HEK293 (cell line): ENCODE results near the gene AIF1L.

Source experiments
- CTCF ChIA-PET: fragments of 350-600 bp; formaldehyde crosslinking; extraction: SDS; loops from one replicate; lab custom pipeline; 2021; ENCODE audit warnings: antibody characterized with exemption; lab: Yijun Ruan, JAX
- POLR2A ChIA-PET: fragments of 300-600 bp; formaldehyde crosslinking; extraction: SDS; loops from one replicate; lab custom pipeline; 2020; ENCODE audit warnings: antibody characterized with exemption, inconsistent platforms; lab: Yijun Ruan, JAX
- H3K27ac ChIP-seq: fragments of 200-500 bp; sonication (Bioruptor generic); 2 replicates; pipeline ENCODE4 v1.5.1; 2014; ENCODE audit warnings: low read depth, low read length, control low read depth, inconsistent platforms; ENCODE audit errors: extremely low read depth
- H3K36me3 ChIP-seq, 2 experiments: fragments of 200-500 bp in 1 of 2; sonication (Bioruptor generic) in 1 of 2; 1 replicate in 1 of 2; 2 replicates in 1 of 2; pipeline ENCODE4 v1.5.1; 2014 to 2017; ENCODE audit warnings: inconsistent platforms in 2 of 2, low read length in 2 of 2; ENCODE audit not compliant: control insufficient read depth in 2 of 2, insufficient read depth in 1 of 2
- H3K4me1 ChIP-seq: fragments of 200-500 bp; sonication (Bioruptor generic); 2 replicates; pipeline ENCODE4 v1.5.1; 2014; ENCODE audit warnings: mild to moderate bottlenecking, low read length, inconsistent platforms; ENCODE audit not compliant: control insufficient read depth, insufficient read depth
- H3K4me3 ChIP-seq: 2 replicates; pipeline ENCODE4 v1.5.1; 2011; ENCODE audit warnings: low read depth, mild to moderate bottlenecking, control low read depth, low read length, moderate library complexity
- H3K9me3 ChIP-seq: fragments of 200-500 bp; sonication (Bioruptor generic); 2 replicates; pipeline ENCODE4 v1.5.1; 2014; ENCODE audit warnings: low read depth, low read length, inconsistent platforms; ENCODE audit not compliant: control insufficient read depth, insufficient read depth
- HOXC10 ChIP-seq: sonication (generic); formaldehyde crosslinking; IDR thresholded peaks from 2 replicates; pipeline ENCODE4 v1.8.1; 2023; ENCODE audit warnings: mild to moderate bottlenecking, missing genetic modification reagents
- REST ChIP-seq: fragments of 450-650 bp; formaldehyde crosslinking; IDR thresholded peaks from 2 replicates; pipeline ENCODE4 v1.5.1; 2016; ENCODE audit warnings: missing biosample characterization, missing genetic modification characterization
- TSHZ1 ChIP-seq: fragments of 450-650 bp; formaldehyde crosslinking; IDR thresholded peaks from 2 replicates; pipeline ENCODE4 v1.5.1; 2016; ENCODE audit warnings: missing biosample characterization, missing genetic modification characterization, borderline replicate concordance
- ZBTB10 ChIP-seq: fragments of 450-650 bp; formaldehyde crosslinking; IDR thresholded peaks from 2 replicates; pipeline ENCODE4 v1.5.1; 2016; ENCODE audit warnings: missing biosample characterization, missing genetic modification characterization
- ZFP69B ChIP-seq: fragments of 450-650 bp; formaldehyde crosslinking; IDR thresholded peaks from 2 replicates; pipeline ENCODE4 v1.5.1; 2016; ENCODE audit warnings: missing biosample characterization, missing genetic modification characterization
- ZNF157 ChIP-seq: fragments of 450-650 bp; formaldehyde crosslinking; IDR thresholded peaks from 2 replicates; pipeline ENCODE4 v1.5.1; 2016; ENCODE audit warnings: missing biosample characterization, missing genetic modification characterization
- ZNF518A ChIP-seq: fragments of 450-650 bp; formaldehyde crosslinking; conservative IDR thresholded peaks from 2 replicates; pipeline ENCODE4 v1.5.1; 2016; ENCODE audit warnings: low read depth, missing biosample characterization, missing genetic modification characterization
- ZNF530 ChIP-seq: fragments of 450-650 bp; formaldehyde crosslinking; IDR thresholded peaks from 2 replicates; pipeline ENCODE4 v1.5.1; 2016; ENCODE audit warnings: low read depth, missing biosample characterization, missing genetic modification characterization
- ZNF626 ChIP-seq: fragments of 450-650 bp; sonication (Bioruptor Pico); formaldehyde crosslinking; IDR thresholded peaks from 2 replicates; pipeline ENCODE4 v1.5.1; 2018; ENCODE audit warnings: missing biosample characterization, missing genetic modification characterization, inconsistent platforms
- ZNF639 ChIP-seq: fragments of 450-650 bp; formaldehyde crosslinking; IDR thresholded peaks from 2 replicates; pipeline ENCODE4 v1.5.1; 2016; ENCODE audit warnings: missing biosample characterization, missing genetic modification characterization
- ZNF658 ChIP-seq: fragments of 450-650 bp; formaldehyde crosslinking; IDR thresholded peaks from 2 replicates; pipeline ENCODE4; 2016; ENCODE audit warnings: missing biosample characterization, missing genetic modification characterization
- ZNF785 ChIP-seq: fragments of 450-650 bp; formaldehyde crosslinking; IDR thresholded peaks from 2 replicates; pipeline ENCODE4 v1.5.1; 2016; ENCODE audit warnings: missing biosample characterization, missing genetic modification characterization
- ZNF791 ChIP-seq: fragments of 450-650 bp; formaldehyde crosslinking; IDR thresholded peaks from 2 replicates; pipeline ENCODE4 v1.5.1; 2016; ENCODE audit warnings: missing biosample characterization, missing genetic modification characterization

The AIF1L gene

GRCh38 chr9:131085370-131086122, 10.8 kb upstream of the AIF1L start:
- Histone ChIP-seq H3K9me3 (no peaks in the 10 kb centered on the region), H3K4me3 (no peak overlapping the region), H3K27ac (no peak overlapping the region), H3K36me3 (no peaks in the 10 kb centered on the region), H3K4me1 (no peaks in the 10 kb centered on the region)
- ChIA-PET POLR2A (interaction anchor here (0.6 kb wide), 1 partner anchor 36 kb away, joined by 3 read pairs; no protein-coding TSS in a partner anchor), CTCF (interaction anchor here (0.6 to 1.2 kb wide), 5 partner anchors 11 to 38 kb away, joined by 3 to 4 read pairs (median 3); no protein-coding TSS in a partner anchor)
- TF ChIP-seq ZNF530 (no peak), ZNF157 (no peak), ZNF791 (tag by site-specific recombination) (no peak), HOXC10 (CRISPR knock-in tag) (no peak), ZNF785 (tag by site-specific recombination) (no peak), TSHZ1 (tag by site-specific recombination) (no peak), ZNF639 (tag by site-specific recombination) (no peak), ZBTB10 (no peak), ZNF518A (tag by site-specific recombination) (no peak), ZNF626 (tag by site-specific recombination) (no peak), REST (no peak), ZNF658 (no peak), ZFP69B (tag by site-specific recombination) (no peak)
